GM20431 (cell line): Measurements from ENCODE around the gene HSPG2.
"Not testable (repeated sequence)": the region's sequence is repeated elsewhere in the genome, so short reads cannot be mapped to it uniquely, and the experiment has no call there.

Source experiments
- in situ Hi-C: fragments of 300-500 bp; cut with MseI, MboI; formaldehyde crosslinking; loops from one replicate; pipeline ENCODE4 v1.15.0; 2020; ENCODE audit warnings: low sequenced_read_pairs; ENCODE audit not compliant: unreplicated experiment

HSPG2 gene

DNA sequence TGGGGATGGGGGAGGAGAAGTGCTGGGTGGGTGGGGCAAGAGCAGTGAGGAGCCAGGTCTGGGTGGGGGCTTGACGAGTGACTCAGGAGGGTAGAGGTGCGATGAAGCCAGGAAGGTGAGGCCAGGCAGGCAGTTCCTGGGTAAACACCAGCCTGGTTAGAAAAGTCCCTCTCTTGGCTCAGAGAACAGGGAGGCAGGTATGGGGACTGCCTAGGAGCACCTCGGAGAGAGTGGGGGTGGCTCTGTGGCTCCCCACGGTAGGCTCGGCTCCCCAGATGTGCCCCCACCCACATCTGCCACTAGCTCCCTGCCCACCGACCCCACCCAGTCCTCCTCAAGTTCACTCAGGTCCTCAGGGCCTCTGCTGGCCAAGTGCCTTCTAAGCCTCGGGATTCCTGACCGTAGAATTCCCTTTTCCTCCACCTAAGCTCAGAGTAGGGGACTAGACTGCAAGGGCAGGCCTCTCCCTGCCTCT, 1.2 kb downstream of the HSPG2 start:
- in situ Hi-C loops, result no loop called here

DNA sequence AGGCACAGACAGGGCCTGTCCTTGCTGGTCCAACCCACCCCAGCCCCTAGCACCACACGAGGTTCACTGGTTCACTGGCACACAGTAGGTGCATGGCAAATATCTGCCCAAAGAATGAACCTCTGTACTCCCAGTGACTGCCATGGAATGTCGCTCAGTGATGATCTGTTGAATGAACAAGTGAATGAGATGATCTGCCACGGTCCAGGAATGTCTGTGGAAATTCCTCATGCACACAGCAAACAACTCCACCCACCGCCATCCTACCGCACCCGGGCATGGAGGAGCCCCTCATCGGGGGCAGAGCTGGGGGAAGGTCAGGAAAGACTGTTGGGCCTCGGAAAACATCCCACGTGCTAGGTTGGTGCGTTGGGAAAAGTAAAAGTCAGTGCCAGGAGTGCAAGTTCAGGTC, 1.7 kb downstream of the HSPG2 start:
- in situ Hi-C loops, result no loop called here

DNA sequence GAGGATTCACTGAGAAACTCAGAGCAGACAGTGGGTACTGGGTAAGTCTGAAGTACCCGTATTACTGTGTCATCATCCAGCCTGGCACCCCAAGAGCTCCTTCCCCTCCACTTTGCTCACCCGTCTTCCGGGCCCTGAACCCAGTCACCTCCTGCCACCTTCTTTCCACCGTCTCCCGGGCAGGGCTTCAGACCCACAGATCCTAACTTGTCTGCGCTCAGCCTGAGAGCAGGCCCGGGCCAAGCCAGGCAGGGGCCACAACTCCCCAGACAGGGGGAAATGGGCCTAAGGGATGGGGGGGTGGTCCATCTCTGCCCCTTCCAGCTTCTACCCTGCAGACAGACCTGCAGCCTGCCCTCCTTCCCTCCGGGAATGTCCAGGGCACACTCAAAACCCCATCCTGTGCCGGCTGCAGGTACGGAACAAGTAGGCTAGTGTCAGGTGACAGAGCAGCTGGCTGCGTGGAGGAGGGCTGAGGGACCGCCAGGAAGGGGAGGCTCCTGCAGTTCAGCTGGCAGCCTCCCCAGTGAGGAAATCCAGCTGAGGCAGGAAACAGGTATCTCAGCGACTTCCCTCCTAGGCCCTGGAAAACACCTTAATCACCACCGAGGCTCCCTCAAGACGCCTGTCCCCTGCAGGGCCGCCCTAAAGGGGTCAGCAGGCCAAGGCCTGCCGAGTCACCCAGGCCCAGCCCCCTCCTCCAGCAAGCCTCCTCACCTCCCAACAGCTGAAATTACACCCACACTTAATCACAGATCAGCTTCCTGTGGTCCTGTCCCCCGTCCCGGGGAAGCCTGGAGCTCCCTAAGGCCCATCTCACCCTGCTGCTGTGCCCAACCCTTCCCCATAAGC, 3.5 kb downstream of the HSPG2 start:
- in situ Hi-C loops, result no loop called here

DNA sequence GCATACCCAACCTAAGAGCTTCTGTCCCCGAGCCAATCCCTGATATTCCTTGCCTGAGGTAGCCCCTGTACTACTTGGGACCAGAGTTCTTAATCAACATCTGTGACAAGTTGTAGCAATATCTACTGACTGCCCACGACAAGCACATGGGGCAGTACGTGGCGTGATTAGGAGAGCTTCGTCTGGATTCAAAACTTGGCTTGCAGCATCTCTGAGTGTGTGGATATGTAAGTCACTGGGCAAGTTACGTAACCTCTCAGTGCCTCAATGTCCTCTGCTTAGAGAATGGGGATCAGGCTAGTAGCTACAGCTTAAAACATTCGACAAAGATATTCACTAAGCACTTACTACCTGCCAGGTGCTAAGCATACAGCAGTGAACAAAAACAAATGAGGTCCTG, 5.0 kb downstream of the HSPG2 start:
- in situ Hi-C loops, result no loop called here

DNA sequence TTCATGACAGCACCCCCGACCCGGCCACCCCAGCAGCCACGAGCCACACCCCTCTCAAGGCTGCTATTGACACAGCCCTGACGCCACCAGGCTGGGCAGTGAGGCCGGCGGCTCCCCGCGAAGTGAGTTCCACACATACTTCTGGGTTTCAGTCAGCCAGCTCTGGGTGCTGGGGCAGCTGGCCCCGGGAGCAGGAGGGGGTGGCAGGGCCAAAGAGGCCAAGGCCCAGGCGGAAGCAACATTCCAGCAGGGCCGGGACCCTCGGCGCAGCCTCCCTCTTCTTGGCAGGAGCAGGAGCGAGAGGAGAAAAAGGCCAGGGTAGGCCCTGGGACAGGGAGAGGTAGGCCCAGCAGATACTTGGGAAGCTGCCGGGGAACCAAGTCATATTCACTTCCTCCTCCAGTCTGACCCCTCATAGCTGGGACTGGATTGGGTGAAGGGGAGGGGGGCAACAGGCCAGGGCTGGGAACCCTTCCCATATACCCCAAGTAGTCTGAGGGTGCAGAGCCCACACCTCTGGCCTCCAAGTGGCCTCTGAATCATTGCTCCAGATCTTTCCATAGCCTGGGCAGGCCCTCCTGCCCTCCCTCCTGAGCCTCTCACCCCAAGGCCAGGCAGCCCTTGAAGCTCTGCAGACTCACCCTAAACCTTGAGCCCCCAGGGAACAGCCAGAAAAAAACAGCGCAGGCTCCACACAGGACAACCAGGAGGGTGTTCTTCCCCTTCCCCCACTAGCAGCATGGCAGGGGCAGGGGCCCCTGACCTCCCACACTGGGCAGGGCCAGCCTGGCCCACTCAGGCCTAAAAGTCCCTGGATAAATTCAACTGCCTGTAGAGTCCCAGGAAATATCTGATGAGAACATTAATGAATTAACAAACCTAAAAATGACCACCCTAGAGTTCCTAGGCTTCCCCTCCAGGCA, 5.7 kb downstream of the HSPG2 start:
- in situ Hi-C loops, result no loop called here

DNA sequence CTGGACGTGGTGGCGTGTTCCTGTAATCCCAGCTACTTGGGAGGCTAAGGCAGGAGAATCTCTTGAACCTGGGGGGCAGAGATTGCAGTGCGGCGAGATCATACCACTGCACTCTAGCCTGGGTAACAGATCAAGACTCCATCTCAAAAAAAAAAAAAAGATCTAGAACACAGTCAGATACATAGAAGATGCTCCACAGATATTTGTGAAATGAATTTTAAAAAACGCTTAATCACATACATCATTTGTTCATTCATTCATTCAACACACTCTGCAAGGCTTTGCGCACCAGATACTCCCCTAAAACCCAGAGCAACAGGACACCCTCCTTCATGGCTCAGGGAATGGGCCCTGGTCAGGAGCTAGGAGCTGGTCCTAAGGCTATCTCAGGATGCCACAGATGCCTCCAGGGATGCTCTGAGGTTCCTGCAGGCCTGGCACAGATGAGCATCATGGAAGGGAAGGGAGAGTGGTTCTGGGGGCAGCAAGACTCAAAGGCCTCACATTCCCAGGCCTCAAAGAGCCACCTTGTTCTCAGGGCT, 6.4 kb downstream of the HSPG2 start:
- in situ Hi-C loops, result no loop called here

DNA sequence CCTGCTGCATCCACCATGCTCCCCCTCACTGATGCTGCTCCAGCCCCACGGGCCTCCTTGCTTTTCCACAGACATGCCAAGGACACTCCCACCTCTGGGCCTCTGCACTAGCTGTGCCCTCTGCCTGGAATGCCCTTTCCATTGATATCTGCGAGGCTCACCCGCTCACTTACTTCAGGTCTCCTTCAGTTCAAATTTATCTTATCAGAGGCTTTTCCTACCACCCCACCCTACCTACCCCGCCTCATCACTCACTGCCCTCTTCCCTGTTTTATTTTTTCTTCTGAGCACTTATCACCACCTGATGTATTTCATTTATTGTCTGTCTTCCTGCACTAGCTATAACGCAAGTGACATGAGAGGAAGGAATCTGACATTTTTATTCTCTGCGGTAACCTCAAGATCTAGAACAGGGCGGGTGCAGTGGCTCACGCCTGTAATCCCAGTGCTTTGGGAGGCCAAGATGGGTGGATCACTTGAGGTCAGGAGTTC, 7.0 kb downstream of the HSPG2 start:
- in situ Hi-C loops, result no loop called here

DNA sequence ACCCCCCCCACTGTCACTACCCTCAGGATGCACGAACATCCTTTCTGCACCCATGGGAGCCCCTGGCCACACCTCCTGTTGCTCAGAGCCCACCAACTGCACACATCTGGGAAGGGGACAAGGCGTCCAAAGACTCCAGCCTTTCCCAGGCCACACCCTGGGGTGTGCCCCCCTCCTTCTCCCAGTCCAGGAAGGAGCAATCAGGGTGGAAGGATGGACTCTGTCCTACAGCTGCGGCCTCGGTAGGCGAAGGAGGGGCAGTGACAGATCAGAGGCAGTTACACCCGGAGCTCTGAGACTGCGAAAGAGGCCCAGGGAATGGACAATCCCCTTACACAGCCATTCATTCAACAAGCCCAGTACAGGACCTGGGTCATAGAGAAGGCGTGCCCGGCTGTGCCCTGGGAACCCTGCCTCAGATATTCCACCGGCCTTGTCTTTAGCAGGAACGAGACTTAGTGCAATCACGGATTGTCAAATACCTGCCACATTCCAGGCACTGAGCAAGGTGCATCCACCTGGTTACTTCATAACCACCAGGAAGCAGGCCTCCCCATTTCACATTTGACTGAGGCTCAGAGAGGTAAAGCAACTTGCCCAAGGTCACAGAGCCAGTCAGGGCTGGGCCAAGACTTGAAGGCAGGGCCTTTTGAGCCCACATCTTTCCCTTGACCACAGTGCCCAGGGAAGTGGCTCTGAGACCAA, 9.4 kb downstream of the HSPG2 start:
- in situ Hi-C loops, result no loop called here

DNA sequence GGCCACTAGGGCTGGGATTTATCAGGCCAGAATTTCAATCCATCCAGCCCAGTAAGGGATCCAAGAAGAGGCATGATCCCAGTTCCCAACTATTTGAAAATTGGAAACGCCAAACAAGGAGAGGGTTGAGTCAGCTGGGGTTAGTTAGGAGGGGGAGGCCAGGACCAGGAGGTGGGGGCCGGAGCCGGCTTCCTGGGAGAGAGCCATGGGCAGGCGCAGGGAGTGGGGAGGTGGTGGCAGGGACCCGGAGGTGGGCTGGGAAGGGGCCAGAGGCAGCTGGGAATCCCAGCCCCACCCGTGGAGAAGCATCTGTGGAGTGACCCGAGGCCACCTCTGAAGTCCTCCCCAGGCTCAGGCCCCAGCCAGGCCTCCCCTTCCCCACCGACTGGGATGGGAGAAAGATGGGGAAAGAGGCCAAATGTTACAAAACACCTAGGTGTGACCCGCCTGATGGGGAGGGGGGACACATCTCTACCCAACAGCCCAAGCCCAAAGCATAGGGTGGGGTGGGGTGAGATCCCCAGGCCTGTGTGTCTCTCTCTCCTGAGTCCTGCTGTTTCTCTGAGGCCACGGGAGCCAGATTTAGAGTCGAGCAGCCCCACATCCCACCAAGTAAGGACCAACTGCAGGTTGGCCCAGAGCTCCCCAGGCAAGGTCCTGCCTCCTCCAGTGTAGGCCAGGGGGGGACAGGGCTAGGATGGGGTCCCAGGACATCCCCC, 10.1 kb downstream of the HSPG2 start:
- in situ Hi-C loops, result no loop called here

DNA sequence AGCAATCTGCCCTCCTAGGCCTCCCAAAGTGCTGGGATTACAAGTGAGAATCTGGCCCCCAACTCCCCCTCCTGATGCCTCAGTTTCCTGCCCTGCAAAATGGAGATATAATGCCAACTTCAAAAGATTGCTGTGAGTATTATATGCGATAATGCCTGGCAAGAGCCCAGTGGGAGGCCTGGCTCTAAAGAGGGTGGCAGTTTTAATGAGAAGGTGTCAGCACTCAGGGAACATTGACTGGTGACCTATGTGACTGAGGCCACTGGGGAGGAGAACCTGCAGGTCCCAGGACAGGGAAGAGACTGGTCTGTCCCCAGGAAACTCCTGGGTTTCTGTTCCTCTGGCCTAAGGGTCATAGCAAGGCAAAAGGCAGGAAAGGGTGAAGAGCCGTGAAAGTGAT, 11.0 kb downstream of the HSPG2 start:
- in situ Hi-C loops, result no loop called here

DNA sequence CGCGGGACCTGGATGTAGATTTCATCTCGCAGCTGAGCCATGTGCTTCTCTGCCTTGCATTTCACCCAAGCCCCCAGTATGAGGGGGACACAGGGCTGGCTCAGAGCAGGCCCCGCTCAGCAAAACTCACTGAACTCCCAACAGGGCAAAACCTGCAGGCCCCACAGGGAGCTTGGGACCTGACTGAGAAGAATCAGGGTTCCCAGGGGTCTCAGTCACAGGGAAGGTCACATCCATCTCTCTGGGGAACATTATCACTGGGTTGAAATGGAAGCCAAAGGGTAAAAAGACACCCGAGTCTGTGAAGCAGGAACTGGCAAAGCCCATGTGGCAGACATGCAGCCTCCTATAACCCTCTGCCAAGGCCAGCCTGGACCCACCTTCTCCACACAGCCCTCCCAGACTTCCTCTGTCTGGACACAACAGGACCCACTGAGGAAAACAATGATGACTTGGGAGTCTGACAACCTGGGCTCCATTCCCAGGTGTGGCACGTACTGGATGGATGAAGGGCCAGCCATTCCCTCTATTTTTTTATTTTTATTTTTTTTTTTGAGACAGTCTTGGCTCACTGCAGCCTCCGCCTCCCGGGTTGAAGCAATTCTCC, 11.7 kb downstream of the HSPG2 start:
- in situ Hi-C loops, result no loop called here

DNA sequence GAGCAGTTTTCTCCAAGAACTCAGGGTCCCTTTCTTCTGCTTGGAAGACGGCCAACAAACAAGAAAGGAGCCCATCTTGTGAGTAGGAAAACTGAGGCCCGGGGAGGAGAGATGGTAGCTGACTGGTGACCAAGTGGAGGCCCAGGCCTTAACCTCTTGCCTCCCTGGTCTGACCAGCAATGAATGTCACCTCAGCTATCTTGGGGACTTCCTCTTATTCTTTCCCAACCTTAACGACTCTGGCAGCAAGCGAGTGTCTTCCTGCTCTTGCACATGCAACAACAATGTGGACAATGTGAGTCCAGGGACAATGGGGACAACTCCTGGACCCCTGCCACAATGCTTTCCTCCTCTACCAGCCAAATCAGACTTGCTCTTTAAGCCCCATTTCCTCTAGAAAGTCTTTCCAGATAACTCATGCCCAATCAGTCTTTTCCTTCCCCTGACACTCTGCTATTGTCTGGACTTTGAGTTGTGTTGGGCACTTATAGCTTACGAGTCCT, 12.6 kb downstream of the HSPG2 start:
- in situ Hi-C loops, result no loop called here

DNA sequence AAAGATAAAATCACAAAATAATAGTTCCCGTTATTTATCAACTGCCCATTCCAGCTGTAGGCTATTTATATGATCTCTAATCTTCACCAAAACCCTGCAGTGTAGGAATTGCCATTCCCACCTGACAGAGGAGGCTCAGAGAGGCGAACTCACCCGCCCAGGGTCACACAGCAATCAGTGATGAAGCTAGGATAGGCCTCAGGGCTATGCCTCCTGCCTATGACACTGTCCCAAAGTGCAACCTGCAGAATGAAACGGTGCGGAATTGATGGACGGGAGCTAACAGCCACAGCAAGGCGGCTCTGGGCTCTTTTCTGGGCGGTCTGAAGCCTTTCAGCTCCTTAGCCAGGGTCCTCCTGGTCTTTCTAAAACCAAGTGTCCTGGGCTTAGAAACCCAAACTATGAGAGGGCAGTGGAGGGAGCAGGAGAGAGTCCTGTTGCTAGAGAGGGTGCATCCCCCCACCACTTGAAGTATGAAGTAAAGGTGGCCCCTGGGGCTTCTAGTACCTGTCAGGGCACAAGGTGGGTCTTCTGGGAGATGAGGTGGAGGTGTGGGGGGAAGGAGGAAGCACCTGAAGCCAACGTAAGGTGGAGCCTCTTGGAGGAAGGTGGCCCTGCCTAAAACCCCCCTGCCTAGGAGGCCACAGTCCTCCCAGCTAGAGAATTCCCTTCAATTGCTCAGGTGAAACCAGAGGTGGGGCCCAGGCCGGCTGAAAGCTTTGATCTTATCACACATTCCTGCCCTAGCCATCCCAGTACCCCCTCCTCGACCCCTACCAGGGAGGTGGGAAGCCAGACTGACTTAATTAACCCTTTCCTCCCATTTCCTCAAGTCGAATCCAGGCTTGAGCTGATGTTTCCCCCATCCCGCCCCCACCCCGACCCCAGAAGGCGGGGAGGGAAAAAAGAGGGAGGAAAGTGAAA, 14.8 kb downstream of the HSPG2 start:
- in situ Hi-C loops, result no loop called here

DNA sequence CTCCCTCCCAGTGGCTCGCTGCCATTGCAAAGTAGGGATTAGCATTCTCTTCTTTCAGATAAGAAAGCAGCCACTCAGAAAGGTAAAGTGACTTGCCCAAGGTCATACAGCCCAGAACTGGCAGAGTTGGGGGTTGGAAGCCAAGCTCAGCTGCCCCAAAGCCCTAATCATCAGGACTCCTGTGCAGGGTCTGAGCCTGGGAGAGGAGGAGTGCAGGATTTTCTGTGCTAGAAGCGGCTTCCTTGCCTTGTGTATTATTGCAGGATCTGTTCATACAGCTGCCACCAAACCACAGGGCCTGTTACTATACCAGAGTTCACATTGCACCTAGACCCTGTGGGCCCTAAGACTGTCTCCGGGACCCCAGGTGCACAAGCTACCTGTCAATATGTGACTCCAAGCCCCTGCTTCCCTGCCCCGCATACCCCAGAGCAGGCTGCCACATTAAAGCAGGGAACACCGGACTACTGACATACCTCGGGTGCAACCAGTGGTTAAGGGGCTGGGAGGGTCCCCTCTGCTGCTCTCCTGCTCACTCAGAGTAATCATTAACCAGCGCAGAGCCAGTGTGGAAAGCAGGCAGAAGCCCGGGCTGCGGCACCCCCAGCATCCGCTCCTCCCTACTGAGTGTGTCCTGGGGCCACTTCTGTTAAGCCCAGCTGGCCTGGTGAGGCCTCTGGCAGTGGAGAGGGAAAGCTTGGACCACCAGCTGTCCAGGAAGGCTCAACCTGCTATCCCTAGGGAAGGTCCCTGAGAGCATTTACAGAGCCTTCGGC, 15.8 kb downstream of the HSPG2 start:
- in situ Hi-C loops, result no loop called here

DNA sequence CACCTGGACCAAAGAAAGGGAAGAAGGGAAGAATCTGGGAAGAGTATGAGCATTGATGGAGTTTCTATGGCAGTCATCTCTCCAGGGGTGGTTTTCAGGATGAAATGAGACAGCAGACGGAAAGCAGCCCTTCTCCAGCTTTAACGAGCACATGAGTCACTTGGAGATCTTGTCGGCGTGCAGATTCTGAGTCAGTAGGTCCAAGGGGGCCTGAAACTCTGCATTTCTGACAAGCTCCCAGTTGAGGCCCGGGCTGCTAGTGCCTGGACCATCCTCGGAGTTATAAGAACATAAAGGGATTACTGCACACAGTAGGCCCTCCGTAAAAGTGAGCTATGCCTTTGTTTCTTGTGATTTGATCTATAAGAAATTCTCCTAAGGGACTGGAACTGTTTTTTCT, 17.6 kb downstream of the HSPG2 start:
- in situ Hi-C loops, result no loop called here

DNA sequence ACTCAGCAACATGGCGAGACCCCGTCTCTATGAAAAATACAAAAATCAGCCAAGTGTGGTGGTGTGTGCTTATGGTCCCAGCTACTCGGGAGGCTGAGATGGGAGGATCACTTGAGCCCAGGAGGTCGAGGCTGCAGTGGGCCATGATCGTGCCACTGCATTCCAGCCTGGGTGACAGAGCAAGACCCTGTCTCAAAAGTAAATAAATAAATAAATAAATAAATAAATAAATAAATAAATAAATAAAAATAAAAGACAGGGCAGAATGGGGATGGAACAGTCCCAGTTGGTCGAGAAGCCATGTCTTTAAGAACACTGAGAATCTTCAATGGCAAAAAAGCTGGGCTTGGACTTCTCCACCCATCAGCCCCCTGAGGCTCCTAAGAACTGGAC, 19.9 kb downstream of the HSPG2 start:
- in situ Hi-C loops, result not testable (repeated sequence)
